Sigmoid colon (tissue), 4 donors: ENCODE measurements around the gene MASP1.

Experiments
- CTCF ChIP-seq, 4 experiments: fragments of 450-650 bp in 3 of 4; fragments of 200-600 bp in 1 of 4; IDR thresholded peaks; one replicate each; pipeline ENCODE4 v1.5.1; 2016 to 2019; ENCODE audit warnings: antibody characterized with exemption in 4 of 4, mild to moderate bottlenecking in 3 of 4, moderate library complexity in 2 of 4
- POLR2A ChIP-seq, 2 donors: fragments of 450-650 bp; IDR thresholded peaks; one replicate each; pipeline ENCODE4 v1.6.1; 2016; ENCODE audit warnings: antibody characterized with exemption in 2 of 2, mild to moderate bottlenecking in 2 of 2, moderate library complexity in 2 of 2
- POLR2AphosphoS5 ChIP-seq, 4 donors: sonication (generic); formaldehyde crosslinking; IDR thresholded peaks; one replicate each; pipeline ENCODE4 v1.6.1; 2017; ENCODE audit warnings: antibody characterized with exemption in 4 of 4

- TF ChIP-seq CTCF (IDR thresholded peaks at IDR 0.05): no peak
- no peak for TF ChIP-seq POLR2A (IDR thresholded peaks at IDR 0.05)
- no peak for TF ChIP-seq POLR2AphosphoS5 (IDR thresholded peaks at IDR 0.05)
Observed at GRCh38 chr3:187323091-187323490, 31.6 kb upstream of the MASP1 start.
